Muscle layer of duodenum (tissue), 2 donors: Measurements from ENCODE around the gene FBN1.
A peak's percentile ranks its signal among the peaks of the same experiment; 100 is the strongest.

Source experiments
- H3K27ac ChIP-seq: one replicate; pipeline ENCODE4 v1.7.0; 2013; ENCODE audit warnings: mild to moderate bottlenecking, low read length
- H3K27me3 ChIP-seq: one replicate; pipeline ENCODE4 v1.7.0; 2013; ENCODE audit warnings: low read depth, mild to moderate bottlenecking, control low read depth, low read length
- H3K36me3 ChIP-seq, 2 donors: one replicate each; pipeline ENCODE4 v1.7.0; 2013; ENCODE audit warnings: low read length in 2 of 2, control low read depth in 1 of 2, mild to moderate bottlenecking in 1 of 2; ENCODE audit not compliant: insufficient read depth in 2 of 2, control insufficient read depth in 1 of 2
- H3K4me1 ChIP-seq, 2 donors: one replicate each; pipeline ENCODE4 v1.7.0; 2013; ENCODE audit warnings: low read length in 2 of 2, mild to moderate bottlenecking in 2 of 2, control low read depth in 1 of 2, moderate library complexity in 1 of 2; ENCODE audit not compliant: insufficient read depth in 2 of 2, control insufficient read depth in 1 of 2
- H3K4me3 ChIP-seq, 2 donors: one replicate each; pipeline ENCODE4 v1.7.0; 2013; ENCODE audit warnings: low read length in 2 of 2, low read depth in 1 of 2, mild to moderate bottlenecking in 1 of 2
- H3K9me3 ChIP-seq, 2 donors: one replicate each; pipeline ENCODE4 v1.7.0; 2013; ENCODE audit warnings: low read length in 2 of 2, control low read depth in 1 of 2, mild to moderate bottlenecking in 1 of 2; ENCODE audit not compliant: control insufficient read depth in 1 of 2
- donor health status: healthy.

FBN1 gene

GRCh38 chr15:48501208-48501607 lies 144.3 kb downstream of the FBN1 start:
- Histone ChIP-seq H3K4me1 (no peaks in the 10 kb centered on the region), H3K9me3 (no peaks in the 10 kb centered on the region), H3K27me3 (no peaks in the 10 kb centered on the region), H3K4me3 (no peak overlapping the region), H3K27ac (no peak overlapping the region), H3K36me3 (peaks cover 0 to 52% of the 10 kb centered on the region in 2 donors)

- no peaks in the 10 kb centered on the region for H3K4me1 ChIP-seq
- no peaks in the 10 kb centered on the region for H3K27me3 ChIP-seq
- H3K36me3 ChIP-seq, result peaks cover 0 to 53% of the 10 kb centered on the region in 2 donors
- no peak overlapping the region for H3K27ac ChIP-seq
- H3K4me3 ChIP-seq, result no peak overlapping the region
- no peaks in the 10 kb centered on the region for H3K9me3 ChIP-seq
Observed at GRCh38 chr15:48500595-48500994, 144.9 kb downstream of the FBN1 start.

- Histone ChIP-seq H3K4me1 (no peaks in the 10 kb centered on the region), H3K9me3 (no peaks in the 10 kb centered on the region), H3K4me3 (no peak overlapping the region), H3K36me3 (peaks cover 4 to 54% of the 10 kb centered on the region in 2 donors), H3K27me3 (no peaks in the 10 kb centered on the region), H3K27ac (no peak overlapping the region)
Observed at GRCh38 chr15:48499978-48500377, 145.5 kb downstream of the FBN1 start.

- peaks cover 4 to 52% of the 10 kb centered on the region in 2 donors for H3K36me3 ChIP-seq
Observed at GRCh38 chr15:48498828-48499227, 146.7 kb downstream of the FBN1 start.

GRCh38 chr15:48494631-48495030 lies 150.9 kb downstream of the FBN1 start:
- Histone ChIP-seq H3K27me3 (no peaks in the 10 kb centered on the region), H3K36me3 (peaks cover 18 to 70% of the 10 kb centered on the region in 2 donors), H3K4me3 (no peak overlapping the region), H3K4me1 (no peaks in the 10 kb centered on the region), H3K27ac (peak overlapping the region; percentile 68), H3K9me3 (no peaks in the 10 kb centered on the region)

More at GRCh38 chr15:48498828-48499227, 146.7 kb downstream of the FBN1 start:
- H3K27ac ChIP-seq, result no peak overlapping the region
- no peak overlapping the region for H3K4me3 ChIP-seq
- no peaks in the 10 kb centered on the region for H3K27me3 ChIP-seq
- no peaks in the 10 kb centered on the region for H3K9me3 ChIP-seq
- H3K4me1 ChIP-seq, result no peaks in the 10 kb centered on the region

- peaks cover 22 to 69% of the 10 kb centered on the region in 2 donors for H3K36me3 ChIP-seq
- peak overlapping the region; percentile 68 for H3K27ac ChIP-seq
- no peaks in the 10 kb centered on the region for H3K4me1 ChIP-seq
- no peak overlapping the region for H3K4me3 ChIP-seq
- H3K27me3 ChIP-seq, result no peaks in the 10 kb centered on the region
- no peaks in the 10 kb centered on the region for H3K9me3 ChIP-seq
Observed at GRCh38 chr15:48493763-48494225, 151.7 kb downstream of the FBN1 start.

- no peak overlapping the region for H3K4me3 ChIP-seq
- H3K27me3 ChIP-seq, result no peaks in the 10 kb centered on the region
- peaks cover 23 to 67% of the 10 kb centered on the region in 2 donors for H3K36me3 ChIP-seq
- H3K27ac ChIP-seq, result peak overlapping the region; percentile 13
- H3K9me3 ChIP-seq, result no peaks in the 10 kb centered on the region
- no peaks in the 10 kb centered on the region for H3K4me1 ChIP-seq
Observed at GRCh38 chr15:48493084-48493762, 152.3 kb downstream of the FBN1 start.

- Histone ChIP-seq H3K4me3 (no peak overlapping the region), H3K9me3 (no peaks in the 10 kb centered on the region), H3K27me3 (no peaks in the 10 kb centered on the region), H3K36me3 (peaks cover 45 to 63% of the 10 kb centered on the region in 2 donors), H3K4me1 (no peaks in the 10 kb centered on the region), H3K27ac (no peak overlapping the region)
Observed at GRCh38 chr15:48486228-48486627, 159.3 kb downstream of the FBN1 start.

GRCh38 chr15:48481802-48482201 lies 163.7 kb downstream of the FBN1 start:
- Histone ChIP-seq H3K27me3 (no peaks in the 10 kb centered on the region), H3K4me1 (no peaks in the 10 kb centered on the region), H3K27ac (no peak overlapping the region), H3K9me3 (no peaks in the 10 kb centered on the region), H3K4me3 (no peak overlapping the region), H3K36me3 (peaks cover 19 to 31% of the 10 kb centered on the region in 2 donors)

- no peaks in the 10 kb centered on the region for H3K9me3 ChIP-seq
- peaks cover 11 to 12% of the 10 kb centered on the region in 2 donors for H3K36me3 ChIP-seq
- H3K4me1 ChIP-seq, result no peaks in the 10 kb centered on the region
- H3K27me3 ChIP-seq, result no peaks in the 10 kb centered on the region
- H3K27ac ChIP-seq, result no peak overlapping the region
- no peak overlapping the region for H3K4me3 ChIP-seq
Observed at GRCh38 chr15:48479751-48480150, 165.8 kb downstream of the FBN1 start.

- no peaks in the 10 kb centered on the region for H3K27me3 ChIP-seq
- no peaks in the 10 kb centered on the region for H3K9me3 ChIP-seq
- H3K36me3 ChIP-seq, result peaks cover 6 to 15% of the 10 kb centered on the region in 2 donors
- no peak overlapping the region for H3K4me3 ChIP-seq
- no peaks in the 10 kb centered on the region for H3K4me1 ChIP-seq
- H3K27ac ChIP-seq, result no peak overlapping the region
Observed at GRCh38 chr15:48478581-48478980, 166.9 kb downstream of the FBN1 start.
